Pancreas (tissue), 10 donors: ENCODE measurements around the gene FSTL4. TPM values are rescaled to one million over a fixed set of nuclear protein-coding genes. Genes with fewer than 3 reads are reported as not detected.

Source experiments
- ATAC-seq, 4 donors: fragments of 200-7000 bp; cut with Tn5 transposase; one replicate each; pipeline versions ENCODE4 v1.8.0 to v1.9.1; 2020; ENCODE audit warnings: mild to moderate bottlenecking in 4 of 4, moderate library complexity in 4 of 4
- DNase-seq, 6 donors: peaks; one replicate each; pipeline ENCODE4 v3.0.0-alpha.2; 2020
- FAIRE-seq: peaks from 2 replicates; lab custom pipeline; 2012; peaks lifted over from hg19 to GRCh38; lab: Jason Lieb, UNC
- H3K27ac ChIP-seq, 4 donors: fragments of 200-600 bp; sonication (generic); 1 replicate in 3 of 4; 2 replicates in 1 of 4; pipeline versions ENCODE4 v1.5.0 to v1.8.0; 2020
- H3K27me3 ChIP-seq, 4 donors: fragments of 200-600 bp; one replicate each; pipeline ENCODE4 v1.8.0; 2021
- H3K36me3 ChIP-seq, 3 donors: fragments of 200-600 bp; sonication (generic) in 1 of 3; one replicate each; pipeline versions ENCODE4 v1.5.0 to v1.8.0; 2020 to 2021
- H3K4me1 ChIP-seq, 3 donors: fragments of 200-600 bp; one replicate each; pipeline ENCODE4 v1.8.0; 2021
- H3K4me3 ChIP-seq, 4 donors: fragments of 200-600 bp; sonication (generic) in 2 of 4; one replicate each; pipeline versions ENCODE4 v1.5.0 to v1.8.0; 2020 to 2021
- H3K9me3 ChIP-seq, 4 donors: fragments of 200-600 bp; one replicate each; pipeline ENCODE4 v1.8.0; 2021
- WGBS, 2 donors: extraction: QIAGEN DNeasy Blood & Tissue Kit; methylation state at CpG; one replicate each; pipeline ENCODE4 v1.1.7; 2013; 5-methylcytosine and 5-hydroxymethylcytosine counted together
- intact Hi-C, 3 donors: fragments of 100-400 bp; cut with DNase I; formaldehyde crosslinking; loops; one replicate each; pipeline versions ENCODE4 v1.11.1 to v1.14.2; 2022
- polyA plus RNA-seq, 2 donors: library from polyadenylated mRNA; stranded (reverse); fragments of 200-250 nt; gene quantifications; one replicate each; pipeline ENCODE4 v1.2.3, GENCODE V29; 2013
- total RNA-seq, 6 donors: library from RNA; stranded (reverse); fragmentation: NEBNext Ultra II Directional in 4 of 6; extraction: Animal tissue kit (Norgen Biotek cat#: 25700) in 4 of 6; gene quantifications; one replicate each; pipeline versions ENCODE4 v1.2.1 to v1.2.4, GENCODE V29; 2021 to 2023
- TF ChIP-seq, protein P1 (sequence below), 4 donors: fragments of 200-600 bp; sonication (generic) in 3 of 4; IDR thresholded peaks; one replicate each; pipeline versions ENCODE4 v1.5.0 to v1.8.0; 2021; ENCODE audit warnings: antibody characterized with exemption in 4 of 4
- donor health status: healthy with polysubstance abuse.
- donor health status: DM: no; HTN: no; CAD: no; lungs with moderate emphysema.
- donor health status: DM: no; HTN: no; CAD: no.
- donor health status: control.
- donor health status: control.
- donor health status: Bipolar disorder and iron deficiency.
- donor health status: DM: yes; HTN: yes; CAD: no.
- donor health status: DM: no; HTN: no; CAD: no.
- donor health status: DM: no; HTN: no; CAD: no.
- donor health status: DM: yes; HTN: yes; CAD: no.

Gene FSTL4
- total and polyA plus RNA-seq, 8 donors: 0.68 to 2.4 (median 1.4) TPM

DNA sequence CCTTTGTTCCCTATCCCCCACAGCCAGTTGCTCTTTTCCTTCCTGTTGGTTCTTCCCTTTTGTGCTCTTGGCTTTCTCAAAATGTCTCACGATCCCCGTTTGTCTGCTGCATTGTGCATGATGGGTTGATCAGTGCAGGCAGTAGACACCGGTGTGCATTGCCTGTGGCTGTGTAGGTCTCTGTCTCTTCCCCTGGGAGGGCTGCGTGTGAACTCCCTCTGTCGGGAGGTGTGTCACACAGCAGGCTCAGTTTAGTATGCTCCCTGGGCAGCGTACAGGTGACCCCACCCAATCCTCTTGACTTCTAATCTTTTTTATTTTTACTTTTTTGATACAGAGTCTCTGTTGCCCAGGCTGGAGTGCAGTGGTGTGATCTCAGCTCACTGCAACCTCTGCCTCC lies 265.3 kb downstream of the FSTL4 start:
- no peak overlapping the region for H3K4me3 ChIP-seq
- no peaks in the 10 kb centered on the region for H3K9me3 ChIP-seq
- no peaks in the 10 kb centered on the region for H3K4me1 ChIP-seq
- ATAC-seq: no peak
- WGBS, 2 donors: 64 to 81% methylated on average over 6 of the region's 6 CpGs
- H3K36me3 ChIP-seq: no peaks in the 10 kb centered on the region
- TF ChIP-seq, protein P1, sequence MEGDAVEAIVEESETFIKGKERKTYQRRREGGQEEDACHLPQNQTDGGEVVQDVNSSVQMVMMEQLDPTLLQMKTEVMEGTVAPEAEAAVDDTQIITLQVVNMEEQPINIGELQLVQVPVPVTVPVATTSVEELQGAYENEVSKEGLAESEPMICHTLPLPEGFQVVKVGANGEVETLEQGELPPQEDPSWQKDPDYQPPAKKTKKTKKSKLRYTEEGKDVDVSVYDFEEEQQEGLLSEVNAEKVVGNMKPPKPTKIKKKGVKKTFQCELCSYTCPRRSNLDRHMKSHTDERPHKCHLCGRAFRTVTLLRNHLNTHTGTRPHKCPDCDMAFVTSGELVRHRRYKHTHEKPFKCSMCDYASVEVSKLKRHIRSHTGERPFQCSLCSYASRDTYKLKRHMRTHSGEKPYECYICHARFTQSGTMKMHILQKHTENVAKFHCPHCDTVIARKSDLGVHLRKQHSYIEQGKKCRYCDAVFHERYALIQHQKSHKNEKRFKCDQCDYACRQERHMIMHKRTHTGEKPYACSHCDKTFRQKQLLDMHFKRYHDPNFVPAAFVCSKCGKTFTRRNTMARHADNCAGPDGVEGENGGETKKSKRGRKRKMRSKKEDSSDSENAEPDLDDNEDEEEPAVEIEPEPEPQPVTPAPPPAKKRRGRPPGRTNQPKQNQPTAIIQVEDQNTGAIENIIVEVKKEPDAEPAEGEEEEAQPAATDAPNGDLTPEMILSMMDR (IDR thresholded peaks at IDR 0.05): no peak
- FAIRE-seq: no peak
- DNase-seq: no peak
- H3K27me3 ChIP-seq: no peaks in the 10 kb centered on the region
- H3K27ac ChIP-seq: no peak overlapping the region
- intact Hi-C loops: no loop called here

DNA sequence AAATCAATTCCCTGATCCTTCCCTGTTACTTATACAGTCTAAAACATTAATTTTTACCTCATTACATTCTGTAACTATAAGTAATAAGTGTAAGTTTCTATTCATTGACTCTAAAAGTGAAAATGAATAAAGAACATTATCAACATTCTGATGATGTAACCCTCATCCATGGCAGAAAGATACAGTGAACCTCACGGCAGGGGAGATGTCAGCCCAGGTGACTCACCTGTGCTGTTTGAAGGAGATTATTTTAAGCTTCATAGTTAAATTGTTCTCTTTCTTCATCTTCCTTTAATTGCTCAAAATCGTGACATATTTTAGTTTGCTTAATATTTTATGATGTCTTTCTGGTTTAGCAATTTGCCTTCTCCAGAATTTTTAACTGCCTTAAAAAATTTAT lies 268.1 kb downstream of the FSTL4 start:
- TF ChIP-seq, protein P1 (IDR thresholded peaks at IDR 0.05): no peak
- no peak overlapping the region for H3K4me3 ChIP-seq
- 46 to 63% methylated on average over 2 of the region's 2 CpGs for WGBS, 2 donors
- ATAC-seq (no peak), DNase-seq (no peak), FAIRE-seq (no peak)
- no peaks in the 10 kb centered on the region for H3K4me1 ChIP-seq
- no peaks in the 10 kb centered on the region for H3K9me3 ChIP-seq
- no peaks in the 10 kb centered on the region for H3K36me3 ChIP-seq
- H3K27me3 ChIP-seq: no peaks in the 10 kb centered on the region
- intact Hi-C loops: no loop called here
- H3K27ac ChIP-seq: no peak overlapping the region

DNA sequence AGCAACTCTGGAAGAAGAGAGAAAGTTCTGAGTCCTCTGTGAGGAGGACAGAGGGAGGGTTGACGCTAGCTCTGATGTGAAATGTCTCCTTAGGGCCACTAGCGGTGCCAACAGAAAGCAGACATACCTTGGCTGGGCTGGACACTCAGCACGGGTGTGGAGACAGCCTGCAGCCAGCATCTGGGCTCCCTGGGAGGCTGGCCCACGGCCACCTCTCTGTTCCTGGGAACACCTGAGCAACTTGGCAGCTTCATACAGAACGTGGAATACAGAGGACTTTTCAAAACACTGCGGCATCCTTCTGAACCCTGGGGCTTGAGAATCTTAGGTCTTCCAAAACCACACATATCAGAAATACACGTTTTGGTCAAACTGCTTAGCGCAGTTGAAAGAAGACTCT lies 269.1 kb downstream of the FSTL4 start:
- TF ChIP-seq, protein P1 (IDR thresholded peaks at IDR 0.05): no peak
- no peaks in the 10 kb centered on the region for H3K4me1 ChIP-seq
- 58 to 65% methylated on average over 8 of the region's 8 CpGs for WGBS, 2 donors
- intact Hi-C loops: no loop called here
- H3K27ac ChIP-seq: no peak overlapping the region
- no peak overlapping the region for H3K4me3 ChIP-seq
- no peaks in the 10 kb centered on the region for H3K27me3 ChIP-seq
- H3K9me3 ChIP-seq: no peaks in the 10 kb centered on the region
- no peak for ATAC-seq
- DNase-seq: no peak
- no peaks in the 10 kb centered on the region for H3K36me3 ChIP-seq
- FAIRE-seq: no peak

DNA sequence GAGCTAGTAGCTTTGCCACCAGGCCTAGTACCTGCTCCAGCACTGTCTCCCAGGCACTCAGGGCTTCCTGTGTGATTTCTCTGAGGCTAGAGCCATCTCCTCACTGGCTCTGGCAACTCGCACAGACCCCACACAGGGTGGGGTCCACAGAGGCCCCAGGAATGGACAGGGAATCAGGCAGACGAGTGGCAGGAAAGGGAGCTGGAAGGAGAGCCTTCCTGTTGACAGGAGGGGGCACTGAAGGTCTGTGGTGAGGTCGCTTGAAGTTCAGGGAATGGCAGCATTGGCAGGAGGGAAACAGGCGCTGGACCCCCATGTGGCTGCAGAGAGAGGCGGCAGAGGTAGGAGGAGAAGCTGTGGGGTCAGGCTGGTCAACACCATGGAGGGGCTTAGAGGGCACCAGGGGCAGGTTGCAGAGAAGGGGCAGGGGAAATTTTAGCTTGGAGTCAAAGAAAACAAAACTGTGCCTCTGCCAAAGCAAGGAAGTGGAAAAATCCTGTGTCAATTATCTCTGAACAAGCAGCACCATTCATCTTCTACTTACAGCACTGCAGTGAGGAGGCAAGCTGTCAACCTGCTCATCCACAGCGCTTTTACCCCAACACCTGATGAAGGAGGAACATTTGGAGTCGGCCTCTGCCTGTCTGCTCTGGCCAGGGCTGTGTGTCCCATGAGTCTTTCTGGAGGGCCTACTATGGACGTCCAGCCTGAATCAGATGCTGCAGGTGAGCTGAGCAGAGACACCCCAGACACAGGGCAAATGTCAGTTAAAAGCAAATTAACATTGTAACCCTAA lies 270.2 kb downstream of the FSTL4 start:
- intact Hi-C loops: no loop called here
- ATAC-seq (no peak), FAIRE-seq (no peak), DNase-seq (no peak)
- no peaks in the 10 kb centered on the region for H3K9me3 ChIP-seq
- no peaks in the 10 kb centered on the region for H3K4me1 ChIP-seq
- H3K27me3 ChIP-seq: no peaks in the 10 kb centered on the region
- no peaks in the 10 kb centered on the region for H3K36me3 ChIP-seq
- H3K4me3 ChIP-seq: no peak overlapping the region
- H3K27ac ChIP-seq: no peak overlapping the region
- WGBS, 2 donors: 78 to 88% methylated on average over 8 of the region's 8 CpGs
- TF ChIP-seq, protein P1 (IDR thresholded peaks at IDR 0.05): no peak

DNA sequence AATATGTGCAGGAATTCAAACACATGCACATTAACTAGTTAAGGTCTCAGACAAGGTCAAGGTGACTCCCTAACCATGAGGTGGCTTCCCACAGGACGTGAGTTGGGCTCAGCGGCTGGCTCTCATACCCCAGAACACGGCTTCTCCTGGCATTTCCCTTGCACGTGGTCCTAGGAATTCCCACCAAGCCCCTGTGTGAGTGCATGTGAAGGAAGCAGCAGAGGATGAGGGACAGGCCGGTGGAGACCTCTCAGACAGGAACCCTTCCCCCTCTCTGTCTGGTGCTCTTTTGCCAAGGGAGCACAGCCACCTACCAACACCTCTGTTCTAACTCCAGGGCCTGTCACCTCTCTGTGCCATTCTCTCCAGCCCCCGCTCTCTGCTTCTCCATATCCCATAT lies 271.0 kb downstream of the FSTL4 start:
- no peaks in the 10 kb centered on the region for H3K9me3 ChIP-seq
- no peak for DNase-seq
- H3K27ac ChIP-seq: no peak overlapping the region
- H3K4me1 ChIP-seq: no peaks in the 10 kb centered on the region
- TF ChIP-seq, protein P1 (IDR thresholded peaks at IDR 0.05): no peak
- no peak for FAIRE-seq
- H3K4me3 ChIP-seq: no peak overlapping the region
- ATAC-seq: no peak
- no peaks in the 10 kb centered on the region for H3K27me3 ChIP-seq
- WGBS, 2 donors: 50 to 52% methylated on average over 6 of the region's 6 CpGs
- H3K36me3 ChIP-seq: no peaks in the 10 kb centered on the region
- intact Hi-C loops: no loop called here
